ENCODE data around the gene AKAP13. TPM values are rescaled to one million over a fixed set of nuclear protein-coding genes. Genes with fewer than 3 reads are reported as not detected.

The AKAP13 gene
- total RNA-seq, 6 donors from 2014 or later, result 329 to 1,278 (median 748) TPM

DNA sequence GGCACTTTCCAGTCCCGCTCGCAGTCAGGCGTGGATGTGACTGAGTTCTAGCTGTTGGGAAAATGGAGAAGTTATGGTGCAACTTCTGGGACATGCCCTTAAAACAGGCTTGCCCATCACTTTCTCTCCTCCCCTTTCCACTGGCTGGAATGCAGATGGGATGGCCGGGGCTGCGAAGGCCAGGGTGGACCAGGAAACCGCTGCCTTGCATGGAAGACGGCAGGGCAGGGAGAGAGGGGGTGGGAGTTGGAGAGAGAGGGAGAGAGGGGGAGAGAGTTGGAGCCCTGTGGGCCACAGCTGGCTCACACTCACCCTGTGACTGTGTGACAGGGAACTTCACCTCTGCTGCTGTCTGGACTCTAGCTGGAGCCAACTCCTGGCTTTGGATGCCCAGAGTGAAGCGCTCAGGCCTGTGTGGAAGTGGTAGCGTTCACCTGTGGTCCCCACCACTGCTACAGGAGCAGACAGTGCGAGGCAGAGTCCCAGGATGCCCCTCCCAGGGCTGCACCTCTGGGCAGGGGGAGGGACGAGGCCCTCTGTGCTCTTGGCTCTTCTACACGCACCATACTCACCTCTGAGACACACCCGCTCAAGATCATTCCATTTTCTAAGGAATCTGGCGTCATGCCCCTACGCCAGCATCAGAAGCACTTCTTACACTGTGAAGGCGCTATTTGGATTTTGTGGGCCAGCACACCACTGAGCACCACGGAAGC is 377.7 kb downstream of the AKAP13 start:
- ATAC-seq (ENCODE audit: low FRiP score in 2 of 2) (no peak), DNase-seq (no peak)
- no peaks in the 10 kb centered on the region for H3K9me3 ChIP-seq
- no peak for TF ChIP-seq POLR2A (IDR thresholded peaks at IDR 0.05)
- no peak overlapping the region for H3K27ac ChIP-seq
- 86 to 91% methylated on average over 15 to 17 of the region's 17 CpGs for WGBS, 2 donors
- no peaks in the 10 kb centered on the region for H3K27me3 ChIP-seq
- H3K4me1 ChIP-seq, result peaks cover 0 to 4% (median 0%) of the 10 kb centered on the region in 4 donors
- no peak overlapping the region for H3K4me3 ChIP-seq
- no peaks in the 10 kb centered on the region for H3K36me3 ChIP-seq

DNA sequence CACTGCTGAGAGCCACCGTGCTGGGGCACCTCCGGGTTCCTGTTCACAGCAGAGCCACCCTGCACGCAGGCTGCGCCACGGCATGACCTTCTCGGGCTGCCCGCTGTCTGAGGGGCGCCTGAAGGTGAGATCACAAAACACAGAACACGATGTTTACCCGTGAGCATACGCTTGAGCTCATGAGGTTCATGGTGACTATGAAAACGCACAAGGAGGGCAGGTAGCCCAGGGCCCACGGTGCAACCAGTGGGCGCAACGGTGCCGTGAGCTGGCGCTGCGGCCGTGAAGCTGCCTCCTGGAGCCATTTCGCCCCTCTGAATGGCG is 378.2 kb downstream of the AKAP13 start:
- Histone ChIP-seq H3K4me3 (no peak overlapping the region), H3K36me3 (no peaks in the 10 kb centered on the region), H3K9me3 (no peaks in the 10 kb centered on the region), H3K4me1 (peaks cover 0 to 4% (median 0%) of the 10 kb centered on the region in 4 donors), H3K27ac (no peak overlapping the region), H3K27me3 (no peaks in the 10 kb centered on the region)
- DNase-seq (peak in 1 of 2 donors; percentile 59), ATAC-seq (ENCODE audit: low FRiP score in 2 of 2) (no peak)
- 95 to 97% methylated on average over 4 to 21 of the region's 21 CpGs for WGBS, 2 donors
- TF ChIP-seq POLR2AphosphoS5 (IDR thresholded peaks at IDR 0.05) (no peak), POLR2A (IDR thresholded peaks at IDR 0.05) (no peak), EP300 (IDR thresholded peaks at IDR 0.05) (no peak)
- TF ChIP-seq, protein P1, sequence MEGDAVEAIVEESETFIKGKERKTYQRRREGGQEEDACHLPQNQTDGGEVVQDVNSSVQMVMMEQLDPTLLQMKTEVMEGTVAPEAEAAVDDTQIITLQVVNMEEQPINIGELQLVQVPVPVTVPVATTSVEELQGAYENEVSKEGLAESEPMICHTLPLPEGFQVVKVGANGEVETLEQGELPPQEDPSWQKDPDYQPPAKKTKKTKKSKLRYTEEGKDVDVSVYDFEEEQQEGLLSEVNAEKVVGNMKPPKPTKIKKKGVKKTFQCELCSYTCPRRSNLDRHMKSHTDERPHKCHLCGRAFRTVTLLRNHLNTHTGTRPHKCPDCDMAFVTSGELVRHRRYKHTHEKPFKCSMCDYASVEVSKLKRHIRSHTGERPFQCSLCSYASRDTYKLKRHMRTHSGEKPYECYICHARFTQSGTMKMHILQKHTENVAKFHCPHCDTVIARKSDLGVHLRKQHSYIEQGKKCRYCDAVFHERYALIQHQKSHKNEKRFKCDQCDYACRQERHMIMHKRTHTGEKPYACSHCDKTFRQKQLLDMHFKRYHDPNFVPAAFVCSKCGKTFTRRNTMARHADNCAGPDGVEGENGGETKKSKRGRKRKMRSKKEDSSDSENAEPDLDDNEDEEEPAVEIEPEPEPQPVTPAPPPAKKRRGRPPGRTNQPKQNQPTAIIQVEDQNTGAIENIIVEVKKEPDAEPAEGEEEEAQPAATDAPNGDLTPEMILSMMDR (IDR thresholded peaks at IDR 0.05), result no peak

DNA sequence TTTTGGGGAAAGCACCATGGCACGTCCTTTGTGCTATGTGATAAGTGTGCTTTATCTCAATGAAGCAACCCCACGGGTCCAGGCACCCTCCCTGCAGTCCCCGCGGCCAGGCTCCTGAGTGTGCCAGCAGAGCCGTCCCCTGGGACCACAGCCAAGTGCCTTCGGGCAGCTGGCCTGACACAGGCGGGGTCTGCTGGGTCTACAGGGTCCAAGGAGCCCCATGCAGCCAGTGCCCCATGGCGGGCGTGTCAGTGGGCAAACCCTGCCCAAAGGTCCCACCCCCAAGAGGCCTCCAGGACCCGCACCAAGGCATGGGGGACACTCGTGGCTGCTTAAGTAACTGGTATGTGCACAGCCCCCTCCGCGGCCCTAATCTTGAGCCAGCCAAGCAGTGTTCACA is 379.0 kb downstream of the AKAP13 start:
- H3K27me3 ChIP-seq, result no peaks in the 10 kb centered on the region
- no peak overlapping the region for H3K27ac ChIP-seq
- no peaks in the 10 kb centered on the region for H3K9me3 ChIP-seq
- H3K4me1 ChIP-seq, result peaks cover 0 to 4% (median 0%) of the 10 kb centered on the region in 4 donors
- ATAC-seq (ENCODE audit: low FRiP score in 2 of 2), result no peak
- DNase-seq, result peak in 1 of 2 donors; percentile 68
- H3K36me3 ChIP-seq, result no peaks in the 10 kb centered on the region
- 73% methylated on average over 8 of the region's 13 CpGs; no CpG with 5 or more reads in 1 of the 2 donors for WGBS, 2 donors
- H3K4me3 ChIP-seq, result no peak overlapping the region
- no peak for TF ChIP-seq POLR2A (IDR thresholded peaks at IDR 0.05)
- TF ChIP-seq, protein P1 (IDR thresholded peaks at IDR 0.05), result no peak
- TF ChIP-seq POLR2AphosphoS5 (IDR thresholded peaks at IDR 0.05), result no peak
- no peak for TF ChIP-seq EP300 (IDR thresholded peaks at IDR 0.05)

DNA sequence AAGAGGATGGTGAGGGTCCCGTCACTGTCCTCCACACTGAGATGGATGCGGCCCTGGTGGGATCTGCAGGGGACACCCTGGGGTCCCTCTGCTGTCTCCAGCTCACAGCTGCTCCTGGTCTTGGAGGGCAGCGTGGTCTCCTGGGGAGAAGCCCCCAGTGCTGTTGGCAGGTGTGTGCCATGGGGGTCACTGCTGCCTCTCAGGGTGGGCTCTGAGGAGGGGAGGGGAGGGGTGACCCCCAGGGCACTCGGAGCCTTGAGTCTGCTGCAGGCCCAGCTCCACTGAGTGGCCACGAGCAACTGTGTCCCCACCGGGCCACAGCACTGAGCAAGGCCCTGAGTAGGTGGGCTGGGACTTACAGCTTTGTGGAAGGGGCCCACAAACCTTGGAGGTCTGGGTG is 379.6 kb downstream of the AKAP13 start:
- ATAC-seq (ENCODE audit: low FRiP score in 2 of 2) (no peak), DNase-seq (peak in 1 of 2 donors; percentile 38)
- TF ChIP-seq POLR2AphosphoS5 (IDR thresholded peaks at IDR 0.05), result no peak
- TF ChIP-seq POLR2A (IDR thresholded peaks at IDR 0.05), result no peak
- TF ChIP-seq, protein P1 (IDR thresholded peaks at IDR 0.05), result no peak
- TF ChIP-seq EP300 (IDR thresholded peaks at IDR 0.05), result no peak
- Histone ChIP-seq H3K4me1 (peaks cover 0 to 4% (median 0%) of the 10 kb centered on the region in 4 donors), H3K9me3 (no peaks in the 10 kb centered on the region), H3K27me3 (no peaks in the 10 kb centered on the region), H3K27ac (no peak overlapping the region), H3K36me3 (no peaks in the 10 kb centered on the region), H3K4me3 (no peak overlapping the region)
- 93 to 100% methylated on average over 2 to 4 of the region's 6 CpGs for WGBS, 2 donors

DNA sequence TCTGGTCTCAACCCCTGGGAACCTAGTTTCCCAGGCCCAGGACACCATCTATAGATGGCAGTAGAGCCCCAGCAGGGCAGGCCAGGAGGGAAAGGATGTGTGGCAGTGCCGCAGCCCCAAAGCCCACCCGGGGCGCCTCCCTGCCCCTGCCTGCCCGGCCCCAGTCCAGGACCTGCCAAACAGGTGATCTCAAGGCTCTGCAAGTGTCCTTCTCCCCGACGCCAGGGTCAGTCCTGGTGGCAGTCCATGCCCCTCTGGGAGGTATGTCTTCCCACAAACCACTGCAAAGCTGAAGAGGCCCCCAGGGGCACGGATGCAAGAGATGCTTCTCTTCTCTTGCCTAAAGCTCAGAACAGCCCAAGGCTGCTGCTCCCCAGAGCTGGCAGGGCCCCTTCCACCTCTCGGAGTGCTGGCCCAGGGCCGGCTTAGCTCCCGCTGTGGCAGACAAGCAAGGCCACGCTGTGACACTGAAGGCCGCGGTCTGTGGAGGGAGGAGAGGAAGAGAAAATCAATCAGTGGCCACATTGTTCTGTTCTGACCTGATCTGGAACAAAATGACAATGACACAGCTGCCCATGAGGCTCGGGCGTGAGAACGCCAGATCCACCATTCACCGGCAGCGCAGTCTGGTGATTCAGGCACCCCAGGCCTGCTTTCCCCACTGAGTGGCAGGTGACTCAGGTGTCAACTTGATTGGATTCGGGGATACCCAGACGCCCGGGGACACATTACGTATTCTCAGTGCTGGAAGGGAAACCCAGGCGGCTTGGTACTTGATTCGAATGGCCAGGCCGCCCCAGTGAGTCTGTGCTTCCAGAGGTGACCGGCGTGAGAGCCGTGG is 380.3 kb downstream of the AKAP13 start:
- peaks cover 0 to 4% (median 0%) of the 10 kb centered on the region in 4 donors for H3K4me1 ChIP-seq
- DNase-seq, result peak in 1 of 2 donors; percentile 60

More for the DNA sequence above, 380.3 kb downstream of the AKAP13 start:
- Histone ChIP-seq H3K36me3 (no peaks in the 10 kb centered on the region), H3K9me3 (no peaks in the 10 kb centered on the region), H3K4me3 (no peak overlapping the region), H3K27ac (no peak overlapping the region), H3K27me3 (no peaks in the 10 kb centered on the region)
- WGBS, 2 donors, result 95 to 96% methylated on average over 14 to 28 of the region's 28 CpGs
- ATAC-seq (ENCODE audit: low FRiP score in 2 of 2), result no peak
- TF ChIP-seq POLR2A (IDR thresholded peaks at IDR 0.05) (no peak), EP300 (IDR thresholded peaks at IDR 0.05) (no peak), POLR2AphosphoS5 (IDR thresholded peaks at IDR 0.05) (no peak)
- TF ChIP-seq, protein P1 (IDR thresholded peaks at IDR 0.05), result no peak
